SU-DHL-6 (cell line): Measurements from ENCODE around the gene KLB.
A peak's percentile ranks its signal among the peaks of the same experiment; 100 is the strongest.

Experiments
- H2AFZ ChIP-seq: fragments of 200-600 bp; sonication (generic); 2 replicates; pipeline ENCODE4 v1.6.1; 2014; ENCODE audit warnings: low read depth, mild to moderate bottlenecking, moderate library complexity, mixed read lengths, antibody characterized with exemption, low read length; ENCODE audit not compliant: severe bottlenecking
- H3F3A ChIP-seq: fragments of 200-600 bp; shearing (Covaris generic); 2 replicates; pipeline ENCODE4 v1.6.0; 2016; ENCODE audit warnings: antibody characterized with exemption, mild to moderate bottlenecking; ENCODE audit not compliant: insufficient read depth
- H3K27ac ChIP-seq: fragments of 200-600 bp; sonication (generic); 2 replicates; pipeline ENCODE4 v1.5.1; 2016; ENCODE audit warnings: low read depth, mild to moderate bottlenecking, low read length, moderate library complexity, mixed read lengths
- H3K27me3 ChIP-seq: fragments of 200-600 bp; sonication (generic), shearing (Covaris generic); 2 replicates; pipeline ENCODE4 v1.6.0; 2014; ENCODE audit warnings: mild to moderate bottlenecking, low read length
- H3K36me3 ChIP-seq: fragments of 200-600 bp; sonication (generic); 2 replicates; pipeline ENCODE4 v1.6.1; 2014; ENCODE audit warnings: mild to moderate bottlenecking, low read length, mixed read lengths
- H3K4me2 ChIP-seq: fragments of 300-600, 200-600 bp; shearing (Covaris generic), sonication (generic); 2 replicates; pipeline ENCODE4 v1.6.0; 2014; ENCODE audit warnings: low read length, low read depth, mild to moderate bottlenecking; ENCODE audit not compliant: poor library complexity, severe bottlenecking
- H3K4me3 ChIP-seq: fragments of 200-600 bp; sonication (generic); 2 replicates; pipeline ENCODE4 v1.5.1; 2014; ENCODE audit warnings: antibody characterized with exemption, low read length, mild to moderate bottlenecking, mixed read lengths; ENCODE audit not compliant: insufficient read depth, poor library complexity, severe bottlenecking
- H3K79me2 ChIP-seq: fragments of 200-600 bp; sonication (generic); 2 replicates; pipeline ENCODE4 v1.6.1; 2014; ENCODE audit warnings: mild to moderate bottlenecking, low read length, moderate library complexity; ENCODE audit not compliant: insufficient read depth
- H3K9ac ChIP-seq: fragments of 200-600 bp; sonication (generic); 2 replicates; pipeline ENCODE4 v1.7.0; 2014; ENCODE audit warnings: mild to moderate bottlenecking, low read length
- H3K9me2 ChIP-seq: fragments of 200-600 bp; sonication (generic); replicated peaks from 2 replicates; pipeline ENCODE4 v1.6.1; 2014; ENCODE audit warnings: low read length; ENCODE audit not compliant: insufficient read depth
- H3K9me3 ChIP-seq: fragments of 200-600 bp; sonication (generic); 2 replicates; pipeline ENCODE4 v1.6.1; 2014; ENCODE audit warnings: low read length, mixed read lengths; ENCODE audit not compliant: insufficient read depth
- H4K20me1 ChIP-seq: fragments of 200-600 bp; sonication (generic); 2 replicates; pipeline ENCODE4 v1.6.1; 2014; ENCODE audit warnings: low read depth, mild to moderate bottlenecking, antibody characterized with exemption, low read length, moderate library complexity, mixed read lengths
- CTCF ChIP-seq: fragments of 200-600 bp; sonication (generic); IDR thresholded peaks from one replicate; pipeline ENCODE4 v1.5.1; 2017; ENCODE audit warnings: antibody characterized with exemption, mild to moderate bottlenecking, low read length, moderate library complexity; ENCODE audit not compliant: insufficient read depth, poor library complexity, severe bottlenecking
- EZH2phosphoT487 ChIP-seq: fragments of 200-600 bp; sonication (generic), shearing (Covaris generic); conservative IDR thresholded peaks from 2 replicates; pipeline ENCODE4 v1.6.1; 2018; ENCODE audit warnings: mild to moderate bottlenecking, antibody characterized with exemption, low read length, moderate library complexity, mixed read lengths

The KLB gene

GRCh38 chr4:39467464-39467863 is 60.7 kb downstream of the KLB start:
- TF ChIP-seq EZH2phosphoT487 (no peak), CTCF (no peak)
- Histone ChIP-seq H3K79me2 (no peaks in the 10 kb centered on the region), H3K27me3 (no peaks in the 10 kb centered on the region), H3K9ac (no peak overlapping the region), H4K20me1 (no peaks in the 10 kb centered on the region), H3K9me3 (no peaks in the 10 kb centered on the region), H3K27ac (no peak overlapping the region), H3K4me3 (no peak overlapping the region), H3F3A (peaks cover 13% of the 10 kb centered on the region), H3K36me3 (0 out of 2 replicates have a peak, but pooled peaks cover 10% of the 10 kb centered on the region), H3K9me2 (no peaks in the 10 kb centered on the region), H2AFZ (no peak overlapping the region), H3K4me2 (no peak overlapping the region)

DNA sequence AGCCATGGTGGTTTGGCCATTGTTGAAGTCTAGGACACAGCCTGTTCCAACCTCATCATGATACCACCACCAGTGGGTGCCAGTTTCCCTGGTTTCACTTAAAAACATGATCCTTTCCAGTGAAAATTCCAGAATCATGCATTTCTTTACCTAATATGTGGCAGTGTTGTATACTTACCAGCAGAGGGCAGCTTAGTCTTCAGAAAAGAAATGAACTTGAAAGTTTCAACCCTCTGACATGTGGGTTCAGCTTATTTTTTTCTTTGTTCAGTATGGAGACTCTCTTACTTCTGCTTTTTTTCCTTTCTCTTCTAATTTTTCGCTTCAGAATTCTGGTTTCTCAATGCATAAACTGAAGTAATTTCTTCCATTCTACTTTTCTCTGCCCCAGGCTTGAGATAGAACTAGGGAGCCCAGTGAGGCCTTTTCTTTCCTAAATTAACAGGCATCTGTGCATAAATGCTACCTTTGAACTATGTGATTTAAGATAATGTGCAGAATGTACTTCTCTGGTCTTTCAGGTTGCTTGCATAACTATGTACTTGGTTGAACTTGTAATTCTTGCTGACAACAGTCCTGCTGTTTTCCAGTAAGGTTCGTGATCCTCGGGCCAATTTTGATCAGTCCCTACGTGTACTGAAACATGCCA is 62.8 kb downstream of the KLB start:
- H2AFZ ChIP-seq, result peak overlapping the region; percentile 36
- no peaks in the 10 kb centered on the region for H3K27me3 ChIP-seq
- H3K9ac ChIP-seq, result peak overlapping the region; percentile 20; the same call in 1 of the 2 replicates
- H3K36me3 ChIP-seq, result 0 out of 2 replicates have a peak, but pooled peaks cover 10% of the 10 kb centered on the region
- H3F3A ChIP-seq, result peaks cover 13% of the 10 kb centered on the region
- peak overlapping the region; percentile 37 for H3K27ac ChIP-seq
- no peaks in the 10 kb centered on the region for H3K79me2 ChIP-seq
- TF ChIP-seq CTCF, result peak; percentile 78
- TF ChIP-seq EZH2phosphoT487, result no peak
- no peaks in the 10 kb centered on the region for H4K20me1 ChIP-seq
- H3K9me2 ChIP-seq, result no peaks in the 10 kb centered on the region
- peak overlapping the region; percentile 36 for H3K4me2 ChIP-seq
- no peaks in the 10 kb centered on the region for H3K9me3 ChIP-seq
- no peak overlapping the region for H3K4me3 ChIP-seq

- no peak overlapping the region for H3K4me2 ChIP-seq
- H3F3A ChIP-seq, result peaks cover 8% of the 10 kb centered on the region
- no peaks in the 10 kb centered on the region for H3K9me3 ChIP-seq
- no peaks in the 10 kb centered on the region for H3K9me2 ChIP-seq
- H3K36me3 ChIP-seq, result 0 out of 2 replicates have a peak, but pooled peaks cover 10% of the 10 kb centered on the region
- H3K79me2 ChIP-seq, result no peaks in the 10 kb centered on the region
- no peak overlapping the region for H3K27ac ChIP-seq
- no peaks in the 10 kb centered on the region for H3K27me3 ChIP-seq
- H2AFZ ChIP-seq, result no peak overlapping the region
- H4K20me1 ChIP-seq, result no peaks in the 10 kb centered on the region
- no peak overlapping the region for H3K9ac ChIP-seq
- TF ChIP-seq EZH2phosphoT487, result no peak
- TF ChIP-seq CTCF, result no peak
- H3K4me3 ChIP-seq, result no peak overlapping the region
Measured at GRCh38 chr4:39470402-39470801, 63.7 kb downstream of the KLB start.
